Caco-2 (cell line): ENCODE measurements around the gene RAD51B. TPM values are rescaled to one million over a fixed set of nuclear protein-coding genes. Genes with fewer than 3 reads are reported as not detected.

ENCODE experiments used
- BruUV-seq: library from RNA; stranded (reverse); fragments of 400-500 nt; replicated peaks from 2 replicates; lab custom pipeline; 2021; lab: Mats Ljungman, UMichigan
- CTCF ChIA-PET: fragments of 300-600 bp; sonication (Branson Sonifier 250); formaldehyde crosslinking; loops from one replicate; lab custom pipeline; 2022; ENCODE audit warnings: antibody characterized with exemption; lab: Charles Lee
- POLR2A ChIA-PET: fragments of 300-600 bp; sonication (Branson Sonifier 250); formaldehyde crosslinking; loops from one replicate; lab custom pipeline; 2022; ENCODE audit warnings: antibody characterized with exemption; lab: Charles Lee
- DNase-seq, 2 experiments: peaks; one replicate each; pipeline versions ENCODE4 v3.0.0 to v3.0.0-alpha.2; 2020 to 2022
- H3K27me3 ChIP-seq: replicated peaks from 2 replicates; pipeline ENCODE4 v1.6.0; 2011; ENCODE audit warnings: low read length; ENCODE audit not compliant: control insufficient read depth, insufficient read depth
- H3K36me3 ChIP-seq: 2 replicates; pipeline ENCODE4 v1.5.1; 2011; ENCODE audit warnings: low read length; ENCODE audit not compliant: control insufficient read depth, insufficient read depth
- H3K4me1 ChIP-seq: fragments of 250-450 bp; sonication (Bioruptor Pico); 2 replicates; pipeline ENCODE4 v1.5.1; 2020; ENCODE audit warnings: mild to moderate bottlenecking
- H3K4me3 ChIP-seq: 2 replicates; pipeline ENCODE4 v1.5.1; 2011; ENCODE audit warnings: low read depth, mild to moderate bottlenecking, control low read depth, low read length
- H3K9me3 ChIP-seq: fragments of 250-450 bp; sonication (Bioruptor Pico); 2 replicates; pipeline ENCODE4 v1.5.1; 2020; ENCODE audit warnings: mild to moderate bottlenecking, moderate library complexity
- H3K27ac Mint-ChIP-seq: one replicate; pipeline ENCODE4 v1.8.0; 2022; ENCODE audit warnings: mixed read lengths; ENCODE audit not compliant: unreplicated experiment
- H3K27me3 Mint-ChIP-seq: one replicate; pipeline ENCODE4 v1.8.0; 2022; ENCODE audit warnings: mixed read lengths; ENCODE audit not compliant: insufficient read depth, unreplicated experiment
- H3K36me3 Mint-ChIP-seq: one replicate; pipeline ENCODE4 v1.8.0; 2022; ENCODE audit warnings: mild to moderate bottlenecking, mixed read lengths; ENCODE audit not compliant: insufficient read depth, unreplicated experiment
- H3K4me1 Mint-ChIP-seq: one replicate; pipeline ENCODE4 v1.8.0; 2022; ENCODE audit warnings: low read depth, mixed read lengths; ENCODE audit not compliant: unreplicated experiment
- H3K4me3 Mint-ChIP-seq: one replicate; pipeline ENCODE4 v1.8.0; 2022; ENCODE audit warnings: mild to moderate bottlenecking, moderate library complexity, mixed read lengths; ENCODE audit not compliant: unreplicated experiment
- H3K9me3 Mint-ChIP-seq: one replicate; pipeline ENCODE4 v1.8.0; 2022; ENCODE audit warnings: mixed read lengths; ENCODE audit not compliant: unreplicated experiment
- CTCF ChIP-seq, 2 experiments: fragments of 200-600 bp in 1 of 2; IDR thresholded peaks; 1 replicate in 1 of 2; 2 replicates in 1 of 2; pipeline versions ENCODE4 v1.5.1 to v1.8.0; 2011 to 2022; ENCODE audit warnings: antibody characterized with exemption in 1 of 2, control low read depth in 1 of 2, inconsistent platforms in 1 of 2, low read depth in 1 of 2, low read length in 1 of 2, mild to moderate bottlenecking in 1 of 2, moderate library complexity in 1 of 2; ENCODE audit not compliant: insufficient read depth in 1 of 2, severe bottlenecking in 1 of 2, unreplicated experiment in 1 of 2
- intact Hi-C: fragments of 100-400 bp; cut with micrococcal nuclease; formaldehyde crosslinking; loops from one replicate; pipeline ENCODE4 v1.10.0; 2022; ENCODE audit not compliant: unreplicated experiment
- total RNA-seq: library from RNA; stranded (reverse); gene quantifications from 2 replicates; pipeline ENCODE4 v1.2.3, GENCODE V29; 2022

The RAD51B gene
- total RNA-seq, 1 experiment from 2014 or later = 16.7 TPM

GRCh38 chr14:68363843-68364767 is 544.5 kb downstream of the RAD51B start:
- intact Hi-C loops = loop anchor here (5.0 kb wide), 2 partner anchors 57 to 117 kb away; no protein-coding TSS in a partner anchor
- H3K4me1 Mint-ChIP-seq = peaks cover 44% of the 10 kb centered on the region
- H3K4me3 Mint-ChIP-seq = no peak overlapping the region
- no TSS peak for BruUV-seq
- H3K9me3 ChIP-seq = no peaks in the 10 kb centered on the region
- no peaks in the 10 kb centered on the region for H3K9me3 Mint-ChIP-seq
- ChIA-PET POLR2A (no interaction called here), CTCF (interaction anchor here (0.6 kb wide), 1 partner anchor 429 kb away, joined by 4 read pairs; the partner anchor contains the start of gene ZFP36L1)
- H3K27me3 ChIP-seq = no peaks in the 10 kb centered on the region
- no peak for TF ChIP-seq CTCF (IDR thresholded peaks at IDR 0.05; ENCODE audit: insufficient read depth in 1 of 2, low read depth in 1 of 2, low read length in 1 of 2, severe bottlenecking in 1 of 2, unreplicated experiment in 1 of 2)
- peaks cover 7% of the 10 kb centered on the region for H3K36me3 Mint-ChIP-seq
- H3K27ac Mint-ChIP-seq = peak overlapping the region; percentile 76
- DNase-seq = no peak
- H3K27me3 Mint-ChIP-seq = no peaks in the 10 kb centered on the region
- no peak overlapping the region for H3K4me3 ChIP-seq
- no peaks in the 10 kb centered on the region for H3K36me3 ChIP-seq
- H3K4me1 ChIP-seq = peaks cover 35% of the 10 kb centered on the region

- intact Hi-C loops = loop anchor here (5.0 kb wide), 2 partner anchors 57 to 117 kb away; no protein-coding TSS in a partner anchor
- H3K4me3 Mint-ChIP-seq = no peak overlapping the region
- no peak for TF ChIP-seq CTCF (IDR thresholded peaks at IDR 0.05; ENCODE audit: insufficient read depth in 1 of 2, low read depth in 1 of 2, low read length in 1 of 2, severe bottlenecking in 1 of 2, unreplicated experiment in 1 of 2)
- Histone ChIP-seq H3K4me3 (no peak overlapping the region), H3K9me3 (no peaks in the 10 kb centered on the region), H3K36me3 (no peaks in the 10 kb centered on the region), H3K27me3 (no peaks in the 10 kb centered on the region), H3K4me1 (peaks cover 28% of the 10 kb centered on the region)
- peaks cover 7% of the 10 kb centered on the region for H3K36me3 Mint-ChIP-seq
- H3K9me3 Mint-ChIP-seq = no peaks in the 10 kb centered on the region
- no TSS peak for BruUV-seq
- peaks cover 42% of the 10 kb centered on the region for H3K4me1 Mint-ChIP-seq
- peak overlapping the region; percentile 76 for H3K27ac Mint-ChIP-seq
- H3K27me3 Mint-ChIP-seq = no peaks in the 10 kb centered on the region
- ChIA-PET CTCF (interaction anchor here (0.6 kb wide), 1 partner anchor 428 kb away, joined by 4 read pairs; the partner anchor contains the start of gene ZFP36L1), POLR2A (no interaction called here)
- DNase-seq = no peak
Measured at GRCh38 chr14:68364792-68365192, 545.2 kb downstream of the RAD51B start.

- intact Hi-C loops = no loop called here
- CTCF ChIA-PET = interaction anchor here (0.6 kb wide), 1 partner anchor 428 kb away, joined by 4 read pairs; the partner anchor contains the start of gene ZFP36L1
- Mint-ChIP-seq H3K4me1 (peaks cover 42% of the 10 kb centered on the region), H3K27me3 (no peaks in the 10 kb centered on the region), H3K36me3 (peaks cover 7% of the 10 kb centered on the region), H3K4me3 (no peak overlapping the region), H3K27ac (peak overlapping the region; percentile 76), H3K9me3 (no peaks in the 10 kb centered on the region)
- DNase-seq = no peak
- POLR2A ChIA-PET = interaction anchor here (0.6 kb wide), 1 partner anchor 444 kb away, joined by 5 read pairs; no protein-coding TSS in a partner anchor
- BruUV-seq = no TSS peak
- H3K9me3 ChIP-seq = no peaks in the 10 kb centered on the region
- no peak overlapping the region for H3K4me3 ChIP-seq
- H3K36me3 ChIP-seq = no peaks in the 10 kb centered on the region
- H3K27me3 ChIP-seq = no peaks in the 10 kb centered on the region
- TF ChIP-seq CTCF (IDR thresholded peaks at IDR 0.05; ENCODE audit: insufficient read depth in 1 of 2, low read depth in 1 of 2, low read length in 1 of 2, severe bottlenecking in 1 of 2, unreplicated experiment in 1 of 2) = no peak
- peaks cover 27% of the 10 kb centered on the region for H3K4me1 ChIP-seq
Measured at GRCh38 chr14:68365228-68365627, 545.6 kb downstream of the RAD51B start.
